CMK (cell line): ENCODE measurements around the gene ERH.
"Not testable (repeated sequence)": the region's sequence is repeated elsewhere in the genome, so short reads cannot be mapped to it uniquely, and the experiment has no call there.

ENCODE experiments used
- DNase-seq: peaks from one replicate; pipeline ENCODE4 v3.0.0-alpha.2; 2010; ENCODE audit warnings: low read depth

ERH gene

GRCh38 chr14:69398053-69398817 lies at the start of gene ERH, which contains the start of gene SLC39A9:
Gene ERH (minus strand): TSS chr14:69398299. CDS start chr14:69398233, 66 bp downstream.
Gene SLC39A9 (plus strand): TSS chr14:69398692. CDS start chr14:69399370, 678 bp downstream.
- peak; percentile 85 for DNase-seq

GRCh38 chr14:69443296-69443805 lies 45.3 kb upstream of the ERH start:
- no peak for DNase-seq

GRCh38 chr14:69441948-69442347 lies 43.8 kb upstream of the ERH start:
- DNase-seq: no peak

- DNase-seq: no peak
Observed at GRCh38 chr14:69439521-69440270, 41.6 kb upstream of the ERH start.

- DNase-seq: no peak
Observed at GRCh38 chr14:69432364-69432763, 34.3 kb upstream of the ERH start.

- no peak for DNase-seq
Observed at GRCh38 chr14:69430306-69430939, 32.3 kb upstream of the ERH start.

- DNase-seq: no peak
Observed at GRCh38 chr14:69429643-69430042, 31.5 kb upstream of the ERH start.

GRCh38 chr14:69428289-69428998 lies 30.3 kb upstream of the ERH start:
- no peak for DNase-seq

GRCh38 chr14:69427596-69427995 lies 29.5 kb upstream of the ERH start:
- no peak for DNase-seq

- DNase-seq: no peak
Observed at GRCh38 chr14:69424149-69424923, 26.2 kb upstream of the ERH start.

- no peak for DNase-seq
Observed at GRCh38 chr14:69423279-69423678, 25.2 kb upstream of the ERH start.

- DNase-seq: not testable (repeated sequence)
Observed at GRCh38 chr14:69416087-69416486, 18.0 kb upstream of the ERH start.

GRCh38 chr14:69413483-69413882 lies 15.4 kb upstream of the ERH start:
- DNase-seq: no peak

- no peak for DNase-seq
Observed at GRCh38 chr14:69408331-69408960, 10.3 kb upstream of the ERH start.

GRCh38 chr14:69405762-69406161 lies 7.7 kb upstream of the ERH start:
- no peak for DNase-seq

GRCh38 chr14:69404883-69405282 lies 6.8 kb upstream of the ERH start:
- DNase-seq: no peak

GRCh38 chr14:69404478-69404877 lies 6.4 kb upstream of the ERH start:
- no peak for DNase-seq

- no peak for DNase-seq
Observed at GRCh38 chr14:69401841-69402240, 3.7 kb upstream of the ERH start.

GRCh38 chr14:69400154-69400553 lies 2.1 kb upstream of the ERH start:
- DNase-seq: no peak

GRCh38 chr14:69399750-69400149 lies 1.7 kb upstream of the ERH start:
- no peak for DNase-seq

- no peak for DNase-seq
Observed at GRCh38 chr14:69398818-69399210, 715 bp upstream of the ERH start.
